GM21786 (cell line): ENCODE data around the gene KLHL11.
"Not testable (repeated sequence)": the region's sequence is repeated elsewhere in the genome, so short reads cannot be mapped to it uniquely, and the experiment has no call there.

ENCODE experiments used
- ATAC-seq: cut with Tn5 transposase; IDR thresholded peaks from one replicate; pipeline ENCODE4 v1.9.1; 2021; ENCODE audit not compliant: unreplicated experiment

Gene KLHL11

DNA sequence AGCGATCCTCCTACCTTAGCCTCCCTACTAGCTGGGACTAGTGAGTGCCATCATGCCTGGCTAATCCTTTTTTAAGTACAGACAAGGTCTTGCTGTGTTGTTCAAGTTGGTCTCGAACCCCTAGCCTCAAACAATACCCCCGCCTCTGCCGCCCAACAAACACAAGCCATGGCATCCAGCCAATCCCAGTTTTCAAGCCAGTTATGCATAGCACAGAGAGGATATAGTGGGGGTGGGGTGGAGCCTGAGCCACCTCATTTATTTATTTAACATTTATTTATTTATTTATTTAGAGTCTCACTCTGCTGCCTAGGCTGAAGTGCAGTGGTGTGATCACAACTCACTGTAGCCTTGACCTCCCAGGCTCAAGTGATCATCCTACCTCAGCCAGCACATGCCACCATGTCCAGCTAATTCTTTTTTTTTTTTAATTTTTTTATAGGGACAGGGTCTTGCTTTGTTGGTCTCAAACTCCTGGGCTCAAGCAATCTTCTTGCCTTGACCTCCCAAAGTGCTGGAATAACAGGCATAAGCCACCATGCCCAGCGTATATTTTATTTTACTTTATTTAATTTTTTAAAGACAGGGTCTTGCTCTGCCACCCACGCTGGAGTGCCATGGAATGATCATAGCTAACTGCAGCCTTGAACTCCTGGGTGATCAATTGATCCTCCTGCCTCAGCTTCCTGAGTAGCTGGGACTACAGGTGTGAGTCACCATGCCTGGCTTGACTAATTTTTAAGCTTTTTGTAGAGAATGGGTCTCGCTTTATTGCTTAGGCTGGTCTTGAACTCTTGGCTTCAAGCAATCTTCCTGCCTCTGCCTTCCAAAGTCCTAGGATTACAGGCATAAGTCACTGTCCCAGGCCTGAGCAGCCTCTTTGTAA lies 26.2 kb upstream of the KLHL11 start:
- ATAC-seq, result no peak

DNA sequence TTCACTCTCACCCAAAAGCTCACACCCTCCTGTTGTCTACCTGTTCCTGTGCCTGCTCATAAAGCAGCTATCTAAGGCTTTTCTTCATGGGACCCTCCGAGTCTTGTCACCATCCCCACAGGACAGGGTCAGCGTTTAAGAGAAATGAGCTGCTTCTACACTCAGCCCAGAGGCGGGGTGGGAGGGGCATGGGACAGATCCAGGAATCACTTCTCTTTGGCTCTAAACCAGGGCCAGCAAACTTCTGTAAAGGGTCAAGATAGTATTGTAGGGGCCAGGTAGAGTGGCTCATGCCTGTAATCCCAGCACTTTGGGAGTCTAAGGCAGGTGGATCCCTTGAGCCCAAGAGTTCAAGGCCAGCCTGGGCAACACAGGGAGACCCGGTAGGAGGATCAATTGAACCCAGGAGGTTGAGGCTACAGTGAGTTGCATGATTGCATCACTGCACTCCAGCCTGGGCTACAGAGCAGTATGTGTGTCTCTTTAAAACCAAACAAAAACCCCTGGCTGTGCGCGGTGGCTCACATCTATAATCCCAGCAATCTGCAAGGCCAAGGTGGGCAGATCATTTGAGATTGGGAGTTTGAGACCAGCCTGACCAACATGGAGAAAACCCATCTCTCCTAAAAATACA lies 23.2 kb upstream of the KLHL11 start:
- no peak for ATAC-seq

DNA sequence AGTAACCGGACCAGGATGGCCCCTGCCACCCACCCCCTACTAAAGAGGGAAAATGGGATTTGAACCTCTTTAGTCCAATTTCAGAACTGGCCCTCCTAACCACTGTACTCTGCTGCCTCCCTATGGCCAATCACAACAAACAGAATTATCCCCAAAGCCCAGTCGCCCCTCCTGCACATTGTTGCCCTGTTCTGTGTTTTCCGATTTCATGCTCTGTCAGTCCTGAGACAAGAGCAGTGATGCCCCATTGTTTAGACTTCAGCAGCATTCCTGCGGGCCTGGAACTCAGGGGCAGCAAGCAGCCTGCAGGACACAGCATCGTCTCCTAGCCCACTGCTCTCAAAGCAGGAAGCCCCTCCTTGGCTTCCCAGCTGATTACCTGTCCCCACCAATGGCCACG lies 20.5 kb upstream of the KLHL11 start:
- ATAC-seq, result no peak

DNA sequence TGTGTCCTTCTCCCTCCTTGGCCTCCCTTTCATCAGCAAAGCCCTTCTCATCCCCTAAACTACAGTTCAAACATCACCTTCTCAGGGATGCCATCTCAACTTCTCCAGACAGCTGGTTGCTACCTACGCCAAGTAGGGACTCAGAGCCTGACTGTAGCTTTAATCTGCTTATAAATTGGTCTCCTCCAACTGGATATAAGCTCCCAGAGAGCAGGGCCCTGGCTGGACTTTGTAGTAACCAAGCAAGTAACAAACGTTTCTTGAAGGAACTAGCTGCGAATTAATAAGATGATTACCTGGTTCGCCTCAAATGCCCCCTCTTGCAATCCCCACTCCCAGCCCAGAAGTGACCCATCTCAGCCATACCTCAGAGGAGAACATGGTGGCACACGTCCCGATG lies 17.5 kb upstream of the KLHL11 start:
- ATAC-seq, result no peak

DNA sequence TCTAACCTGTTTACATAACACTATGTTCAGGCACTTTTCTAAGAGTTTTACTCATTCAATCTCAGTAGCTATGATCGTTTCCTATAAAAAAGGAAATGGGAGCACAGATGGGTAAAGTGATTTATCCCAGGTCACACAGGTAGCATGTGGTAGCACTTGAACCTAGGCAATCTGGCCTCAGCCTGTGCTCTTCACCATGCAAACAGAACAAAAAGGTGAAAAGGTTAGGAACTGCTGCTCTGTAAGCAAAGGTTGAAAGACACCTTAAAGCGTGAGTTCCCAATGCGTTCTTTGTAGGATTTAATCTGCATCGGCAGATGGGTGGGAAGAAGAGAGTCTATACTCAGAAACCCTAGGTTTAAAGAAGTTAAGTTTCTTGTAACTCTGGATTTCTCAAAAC lies 14.9 kb upstream of the KLHL11 start:
- ATAC-seq, result no peak

DNA sequence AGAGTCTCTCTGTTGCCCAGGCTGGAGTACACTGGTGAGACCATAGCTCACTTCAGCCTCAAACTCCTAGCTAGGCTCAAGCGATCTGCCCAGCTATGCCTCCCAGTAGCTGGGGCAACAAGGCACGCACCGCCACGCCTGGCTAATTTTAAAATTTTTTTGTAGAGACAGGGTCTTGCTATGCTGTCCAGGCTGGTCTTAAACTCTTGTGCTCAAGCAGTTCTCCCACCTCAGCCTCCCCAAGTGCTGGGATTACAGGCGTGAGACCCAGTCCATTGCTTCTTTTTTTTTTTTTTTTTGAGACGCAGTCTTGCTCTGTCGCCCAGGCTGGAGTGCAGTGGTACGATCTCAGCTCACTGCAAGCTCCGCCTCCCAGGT lies 9.1 kb upstream of the KLHL11 start:
- ATAC-seq, result not testable (repeated sequence)

DNA sequence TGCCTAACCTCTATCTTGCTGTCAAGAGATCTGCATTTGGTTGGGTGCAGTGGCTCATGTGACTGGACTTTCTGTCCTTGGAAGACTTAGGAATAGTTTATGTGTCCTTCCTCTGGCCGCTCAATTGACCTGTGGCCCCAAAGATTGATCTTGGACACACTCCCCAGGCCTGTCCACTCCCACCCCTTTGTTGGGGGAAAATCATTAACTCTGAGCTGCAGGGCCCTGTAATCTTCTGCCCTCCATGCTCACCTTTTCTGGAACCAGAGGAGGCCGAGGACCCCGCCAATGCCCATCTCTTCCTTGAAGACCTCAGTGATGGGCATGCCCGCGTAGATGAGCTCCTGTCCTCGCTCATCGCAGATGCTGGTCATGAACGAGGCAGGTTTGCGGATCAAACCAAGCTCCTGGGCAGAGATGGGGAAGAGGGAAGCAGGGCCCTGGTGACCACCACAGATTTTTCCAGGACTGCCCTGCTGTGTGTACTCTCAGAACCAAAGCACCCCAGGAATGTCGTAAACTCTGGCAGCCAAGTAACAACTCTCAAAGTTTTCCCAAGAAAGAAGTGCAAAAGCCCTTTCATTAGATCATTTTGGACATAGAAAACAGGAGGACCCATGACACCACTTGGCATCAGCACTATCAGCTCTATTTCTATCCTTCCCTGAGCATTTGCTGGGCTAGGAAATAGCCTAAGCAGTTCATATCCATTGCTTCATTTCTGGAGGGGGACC lies 8.5 kb upstream of the KLHL11 start:
- ATAC-seq, result no peak

DNA sequence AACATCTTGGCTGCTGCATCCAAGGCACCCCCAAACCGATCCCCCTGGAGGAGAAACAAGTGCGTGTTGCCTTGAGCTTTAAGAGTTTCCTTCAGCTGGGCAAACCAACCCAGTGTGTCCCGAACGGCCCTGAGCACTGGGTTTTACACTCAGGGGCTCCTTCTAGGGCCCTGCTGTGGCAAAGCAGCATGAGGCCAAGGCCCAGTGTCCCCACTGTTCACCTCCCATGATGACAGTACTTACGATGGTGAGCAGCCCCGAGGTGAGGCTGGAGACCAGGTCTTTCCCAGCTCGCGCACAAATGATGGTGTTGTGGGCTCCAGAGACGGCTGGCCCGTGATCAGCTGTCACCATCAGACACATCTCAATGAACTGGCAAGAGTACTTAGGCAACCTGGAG lies 6.6 kb upstream of the KLHL11 start:
- no peak for ATAC-seq

DNA sequence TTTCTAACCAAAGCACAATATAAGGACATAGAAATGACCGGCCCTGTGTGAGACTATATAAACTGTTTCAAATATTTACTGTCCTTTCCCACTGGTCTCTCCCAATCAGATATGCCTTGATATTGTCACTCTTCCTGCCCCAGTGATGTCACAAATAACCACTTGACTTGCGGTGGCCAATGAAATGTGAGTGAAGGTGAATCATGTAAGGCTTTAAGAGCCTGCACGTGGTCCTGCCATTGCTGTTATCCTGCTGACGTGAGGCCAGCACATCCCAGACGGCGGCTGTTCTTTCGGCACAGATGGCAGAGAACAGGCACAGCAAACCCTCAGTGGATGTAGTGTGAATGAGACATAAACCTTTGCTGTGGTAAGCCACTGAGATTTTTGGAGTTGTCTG lies 5.4 kb upstream of the KLHL11 start:
- ATAC-seq, result no peak

DNA sequence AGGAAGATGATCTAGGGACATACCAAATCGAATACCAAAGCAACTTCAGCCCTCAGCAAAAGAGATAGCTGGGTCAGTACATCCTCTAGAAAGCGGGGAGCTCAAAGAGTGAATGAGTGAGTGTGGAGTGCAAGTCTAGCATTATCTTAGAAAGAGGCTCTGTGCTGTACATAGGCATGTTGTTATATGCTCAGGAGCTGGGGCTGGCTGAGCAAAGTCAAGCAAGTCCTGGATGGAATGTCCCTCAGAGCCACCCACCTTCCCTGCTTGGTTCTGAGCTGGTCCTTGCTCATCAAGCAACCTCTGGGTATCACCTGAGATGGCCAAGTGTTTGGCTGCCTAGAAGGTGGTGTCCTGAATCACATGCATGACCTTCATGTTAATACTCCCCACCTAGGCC lies 4.9 kb upstream of the KLHL11 start:
- ATAC-seq, result no peak

DNA sequence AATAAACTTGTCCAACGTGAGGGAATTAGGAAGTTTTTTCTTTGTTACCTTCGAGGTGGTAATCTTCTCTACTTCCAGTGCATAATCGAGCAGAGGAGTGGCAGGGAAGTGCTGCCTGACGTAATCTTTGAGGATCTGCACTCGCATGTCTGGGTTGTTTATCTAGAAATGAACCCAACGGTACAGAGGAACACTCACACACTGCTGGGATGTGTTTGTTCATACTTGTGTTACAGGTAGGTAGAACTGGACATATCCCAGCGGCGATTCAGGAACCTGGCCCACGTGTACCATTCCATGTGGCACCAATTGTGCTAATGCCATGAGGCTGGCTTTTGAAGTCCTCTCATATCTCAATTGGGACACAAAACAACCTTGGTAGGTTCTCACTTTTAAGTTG lies 4.2 kb upstream of the KLHL11 start:
- ATAC-seq, result no peak

DNA sequence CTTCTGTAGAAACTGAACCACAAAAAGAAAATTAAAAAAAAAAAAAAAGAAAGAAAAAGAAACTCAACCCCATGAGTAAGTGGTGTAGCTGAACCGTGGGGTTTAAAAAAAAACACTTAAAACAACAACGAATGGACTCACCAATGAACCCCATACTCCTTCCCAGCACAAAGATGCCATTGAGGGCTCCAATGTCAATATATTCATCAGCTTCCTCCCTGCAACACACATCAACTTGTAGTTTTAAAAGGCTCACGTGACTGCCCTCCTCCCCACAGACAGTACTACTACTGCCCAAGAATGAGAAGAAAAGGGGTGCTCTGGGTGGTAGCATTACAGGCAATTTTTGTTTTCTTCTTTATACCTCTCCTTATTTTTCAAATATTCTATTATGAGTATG lies 3.3 kb upstream of the KLHL11 start:
- no peak for ATAC-seq

DNA sequence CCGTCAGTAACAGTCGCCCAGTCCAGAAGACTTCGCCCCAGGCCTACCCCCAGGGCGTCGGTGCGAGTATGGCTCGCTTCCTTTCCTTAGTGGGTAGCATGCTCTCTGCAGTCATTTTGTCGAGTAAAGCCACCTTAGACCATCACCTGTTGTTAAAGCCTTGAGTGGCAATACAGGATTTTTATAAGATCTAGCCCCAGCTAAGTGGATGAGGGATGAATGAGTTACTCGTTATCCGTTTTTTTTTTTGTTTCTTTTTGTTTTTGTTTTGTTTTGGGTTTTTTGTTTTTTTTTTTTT lies 322 bp upstream of the KLHL11 start:
- ATAC-seq, result no peak

DNA sequence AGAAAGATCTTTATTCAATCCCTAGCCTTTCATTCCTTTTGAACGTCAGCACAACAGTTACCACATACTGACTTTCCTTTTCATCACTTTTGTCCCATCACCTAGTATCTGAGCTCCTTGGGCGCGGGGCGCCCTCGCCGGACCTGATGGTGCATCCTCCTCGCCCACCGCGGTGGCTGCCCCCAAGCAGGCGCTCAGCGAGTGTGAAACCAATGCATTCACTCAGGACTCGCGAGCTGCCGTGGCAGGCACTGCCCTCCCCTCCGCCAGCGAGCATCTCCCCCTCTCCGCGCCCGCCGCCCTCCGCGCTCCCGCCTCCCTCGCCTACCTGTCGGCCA lies 756 bp downstream of the KLHL11 start:
- peak; percentile 8 for ATAC-seq

DNA sequence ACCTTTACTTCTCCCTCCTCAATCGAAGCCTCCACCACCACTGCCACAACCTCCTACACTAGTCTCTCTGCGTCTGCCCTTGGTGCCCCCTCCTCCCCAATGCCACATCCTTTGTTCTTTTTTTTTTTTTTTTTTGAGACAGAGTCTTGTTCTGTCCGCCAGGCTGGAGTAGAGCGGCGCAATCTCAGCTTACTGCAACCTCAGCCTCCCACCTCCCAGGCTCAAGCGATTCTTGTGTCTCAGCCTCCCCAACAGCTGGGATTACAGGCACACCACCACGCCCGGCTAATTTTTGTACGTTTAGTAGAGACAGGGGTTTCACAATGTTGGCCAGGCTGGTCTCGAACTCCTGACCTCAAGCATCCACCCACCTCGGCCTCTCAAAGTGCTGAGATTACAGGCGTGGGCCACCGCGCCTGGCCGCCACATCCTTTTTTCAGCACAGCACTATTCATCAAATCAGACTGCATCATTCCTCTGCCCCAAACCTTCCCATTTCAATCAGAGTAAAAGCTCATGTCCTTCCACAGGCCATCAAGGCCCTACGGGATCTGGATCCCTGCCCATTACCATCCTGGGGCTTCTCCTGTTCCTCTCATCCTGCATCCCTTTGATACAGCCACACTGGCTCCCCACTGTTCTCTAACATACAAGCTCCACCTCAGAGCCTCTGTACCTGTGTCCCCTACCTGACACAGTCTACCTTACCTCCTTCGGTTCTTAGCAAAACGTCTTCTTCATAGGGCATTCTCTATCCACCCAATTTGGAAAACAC lies 2.0 kb downstream of the KLHL11 start:
- no peak for ATAC-seq

DNA sequence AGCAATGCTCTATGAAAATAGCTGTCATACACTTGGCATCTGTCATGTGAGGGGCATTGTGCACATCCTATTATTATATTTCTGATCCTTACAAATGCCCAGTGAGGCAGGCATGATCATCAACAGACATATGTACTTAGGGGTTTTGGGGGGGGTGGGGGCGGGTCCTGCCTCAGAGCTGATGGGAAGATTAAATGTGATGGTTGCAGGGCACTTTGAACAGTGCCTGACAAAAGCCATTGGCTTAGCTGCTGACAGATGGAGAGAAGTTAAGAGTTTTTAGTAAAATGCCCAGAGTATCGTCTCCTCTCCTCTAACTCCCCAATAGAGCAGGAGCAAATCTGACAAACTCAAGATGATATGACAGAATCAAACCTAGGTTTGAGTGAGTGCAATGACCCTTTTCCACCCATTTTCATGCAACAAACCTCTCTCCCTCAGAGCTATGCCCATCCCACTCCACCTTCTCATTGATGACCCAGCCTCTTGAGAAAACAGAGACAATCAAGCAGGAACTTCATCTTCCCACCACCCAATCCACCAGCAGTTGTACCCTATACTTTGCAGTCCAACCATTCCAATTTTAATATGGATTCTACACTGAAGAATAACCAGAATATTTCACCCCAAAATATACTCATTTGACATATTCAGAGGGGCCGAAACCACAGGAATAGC lies 4.8 kb downstream of the KLHL11 start:
- no peak for ATAC-seq

DNA sequence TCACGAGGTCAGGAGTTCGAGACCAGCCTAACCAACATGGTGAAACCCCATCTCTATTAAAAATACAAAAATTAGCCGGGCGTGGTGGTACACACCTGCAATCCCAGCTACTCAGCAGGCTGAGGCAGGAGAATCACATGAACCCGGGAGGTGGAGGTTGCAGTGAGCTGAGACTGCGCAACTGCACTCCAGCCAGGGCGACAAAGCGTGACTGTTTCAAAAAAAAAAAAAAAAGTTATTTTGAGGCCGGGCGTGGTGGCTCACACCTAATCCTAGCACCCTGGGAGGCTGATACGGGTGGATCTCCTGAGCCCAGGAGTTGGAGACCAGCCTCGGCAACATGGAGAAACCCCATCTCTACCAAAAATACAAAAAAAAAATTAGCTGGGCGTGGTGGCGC lies 13.8 kb downstream of the KLHL11 start:
- not testable (repeated sequence) for ATAC-seq

DNA sequence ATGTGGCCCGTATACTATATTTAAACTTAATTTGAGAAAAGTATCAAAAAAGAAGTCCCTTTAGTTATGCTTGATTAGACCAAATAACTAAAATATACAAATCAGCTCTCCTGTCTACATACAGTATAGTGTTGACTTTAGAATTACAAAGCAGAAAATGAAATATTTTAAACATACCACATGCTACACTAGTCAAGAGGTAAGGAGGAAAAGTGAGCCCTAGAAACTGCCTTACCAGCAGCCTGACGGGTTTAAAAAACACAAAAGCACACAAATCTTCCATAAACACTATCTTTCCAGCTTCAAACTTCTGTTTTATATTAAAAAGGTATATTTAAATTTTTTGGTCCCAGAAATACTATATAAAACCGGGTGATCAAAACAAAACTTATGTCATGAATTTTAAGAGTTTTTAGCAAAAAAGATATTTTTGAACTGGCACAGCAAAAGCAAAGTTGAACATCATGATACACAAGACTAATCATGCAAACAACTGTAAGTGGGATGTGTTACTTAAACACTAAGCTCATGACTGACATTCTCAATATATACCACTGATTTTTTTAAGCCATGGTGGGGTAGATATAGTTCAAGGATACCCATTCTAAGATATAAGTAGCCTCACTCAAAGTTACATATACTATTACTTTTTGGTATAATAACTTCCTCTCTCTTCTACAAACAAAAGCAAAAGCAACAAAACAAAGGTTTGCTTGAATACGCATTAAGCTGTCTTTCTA lies 15.8 kb downstream of the KLHL11 start:
- no peak for ATAC-seq

DNA sequence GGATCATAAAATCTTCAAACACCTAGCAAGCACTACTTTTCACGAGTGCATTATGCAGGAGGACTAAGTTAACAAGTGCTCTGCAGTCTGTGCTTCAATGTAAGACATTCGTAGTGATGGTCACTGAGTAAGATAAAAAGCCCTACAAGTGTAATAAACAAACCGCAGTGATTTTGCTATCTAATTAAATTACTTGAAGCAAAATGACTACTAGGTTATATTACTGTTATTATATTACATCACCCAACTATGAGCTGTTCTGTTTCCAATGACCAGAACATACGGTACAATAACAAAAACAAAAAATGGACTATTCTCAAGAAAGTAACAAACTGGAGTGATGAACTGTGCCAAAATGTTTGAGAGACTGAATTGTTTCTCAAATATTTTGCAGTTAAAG lies 16.4 kb downstream of the KLHL11 start:
- no peak for ATAC-seq

DNA sequence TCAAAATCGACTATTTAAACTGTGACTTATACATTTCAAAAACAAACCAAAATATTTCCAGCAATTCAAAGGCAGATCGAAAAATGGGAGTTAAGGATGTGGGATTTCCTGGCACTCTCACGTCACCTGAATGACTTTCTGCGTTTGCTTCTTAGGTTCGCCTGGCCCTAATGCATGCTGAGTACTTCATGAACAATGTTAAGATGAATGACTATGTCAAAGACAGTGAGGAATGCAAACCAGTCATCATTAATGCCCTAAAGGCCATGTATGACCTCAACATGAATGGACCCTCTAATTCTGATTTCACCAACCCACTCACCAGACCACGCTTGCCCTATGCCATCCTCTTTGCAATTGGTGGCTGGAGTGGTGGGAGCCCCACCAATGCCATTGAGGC lies 20.3 kb downstream of the KLHL11 start:
- no peak for ATAC-seq
